Lower lobe of right lung (tissue), 2 donors: Measurements from ENCODE around the gene NOL4L. TPM values are rescaled to one million over a fixed set of nuclear protein-coding genes. Genes with fewer than 3 reads are reported as not detected.

Source experiments
- ATAC-seq, 2 donors: fragments of 200-7000 bp; cut with Tn5 transposase; one replicate each; pipeline ENCODE4 v1.9.1; 2020 to 2022; ENCODE audit warnings: mild to moderate bottlenecking in 2 of 2, moderate library complexity in 2 of 2
- DNase-seq: peaks from one replicate; pipeline ENCODE4 v3.0.0-alpha.2; 2020
- H3K27ac ChIP-seq: fragments of 200-600 bp; one replicate; pipeline ENCODE4 v1.8.0; 2022
- H3K27me3 ChIP-seq: fragments of 200-600 bp; one replicate; pipeline ENCODE4 v1.8.0; 2022; ENCODE audit warnings: low read depth
- H3K36me3 ChIP-seq: fragments of 200-600 bp; one replicate; pipeline ENCODE4 v1.8.0; 2022; ENCODE audit warnings: mild to moderate bottlenecking
- H3K4me1 ChIP-seq: fragments of 200-600 bp; one replicate; pipeline ENCODE4 v1.8.0; 2022
- H3K4me3 ChIP-seq: fragments of 200-600 bp; one replicate; pipeline ENCODE4 v1.8.0; 2022; ENCODE audit warnings: mild to moderate bottlenecking
- H3K9me3 ChIP-seq: fragments of 200-600 bp; one replicate; pipeline ENCODE4 v1.8.0; 2022
- intact Hi-C: fragments of 100-400 bp; cut with DNase I; formaldehyde crosslinking; loops from one replicate; pipeline ENCODE4 v1.11.0; 2022
- long read RNA-seq: library from polyadenylated mRNA; unstranded; transcript quantifications from one replicate; pipeline ENCODE4 v2.0.0, GENCODE V29; 2021
- total RNA-seq: library from RNA; stranded (reverse); fragmentation: NEBNext Ultra II Directional; extraction: Animal tissue kit (Norgen Biotek cat#: 25700); gene quantifications from one replicate; pipeline ENCODE4 v1.2.1, GENCODE V29; 2021
- TF ChIP-seq, protein P1 (sequence below): fragments of 200-600 bp; IDR thresholded peaks from one replicate; pipeline ENCODE4 v1.8.0; 2022; ENCODE audit warnings: antibody characterized with exemption, mild to moderate bottlenecking
- donor health status: DM: no; HTN: yes; CAD: no; lungs with severe emphysema.

The NOL4L gene, protein sequence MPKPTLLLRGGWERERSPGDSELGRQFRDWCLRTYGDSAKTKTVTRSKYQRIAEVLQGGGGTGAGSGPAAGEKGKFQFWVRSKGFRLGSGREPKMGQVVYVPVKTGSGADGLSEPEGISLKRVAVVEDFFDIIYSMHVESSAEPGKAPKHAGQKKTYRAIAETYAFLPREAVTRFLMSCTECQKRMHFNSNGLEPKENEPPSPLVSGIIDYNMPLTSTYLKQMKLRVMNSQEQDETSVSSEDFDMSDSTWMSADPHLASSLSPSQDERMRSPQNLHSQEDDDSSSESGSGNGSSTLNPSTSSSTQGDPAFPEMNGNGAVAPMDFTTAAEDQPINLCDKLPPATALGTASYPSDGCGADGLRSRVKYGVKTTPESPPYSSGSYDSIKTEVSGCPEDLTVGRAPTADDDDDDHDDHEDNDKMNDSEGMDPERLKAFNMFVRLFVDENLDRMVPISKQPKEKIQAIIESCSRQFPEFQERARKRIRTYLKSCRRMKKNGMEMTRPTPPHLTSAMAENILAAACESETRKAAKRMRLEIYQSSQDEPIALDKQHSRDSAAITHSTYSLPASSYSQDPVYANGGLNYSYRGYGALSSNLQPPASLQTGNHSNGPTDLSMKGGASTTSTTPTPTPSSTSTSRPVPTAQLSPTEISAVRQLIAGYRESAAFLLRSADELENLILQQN
- total RNA-seq = 14.3 TPM
- long read RNA-seq, full-length matches to known transcripts = 2 of 26 reads
- long read RNA-seq, partial matches to known transcripts = 0 of 26 reads
- long read RNA-seq, other reads (novel, unspliced or antisense) = 24 of 26 reads

DNA sequence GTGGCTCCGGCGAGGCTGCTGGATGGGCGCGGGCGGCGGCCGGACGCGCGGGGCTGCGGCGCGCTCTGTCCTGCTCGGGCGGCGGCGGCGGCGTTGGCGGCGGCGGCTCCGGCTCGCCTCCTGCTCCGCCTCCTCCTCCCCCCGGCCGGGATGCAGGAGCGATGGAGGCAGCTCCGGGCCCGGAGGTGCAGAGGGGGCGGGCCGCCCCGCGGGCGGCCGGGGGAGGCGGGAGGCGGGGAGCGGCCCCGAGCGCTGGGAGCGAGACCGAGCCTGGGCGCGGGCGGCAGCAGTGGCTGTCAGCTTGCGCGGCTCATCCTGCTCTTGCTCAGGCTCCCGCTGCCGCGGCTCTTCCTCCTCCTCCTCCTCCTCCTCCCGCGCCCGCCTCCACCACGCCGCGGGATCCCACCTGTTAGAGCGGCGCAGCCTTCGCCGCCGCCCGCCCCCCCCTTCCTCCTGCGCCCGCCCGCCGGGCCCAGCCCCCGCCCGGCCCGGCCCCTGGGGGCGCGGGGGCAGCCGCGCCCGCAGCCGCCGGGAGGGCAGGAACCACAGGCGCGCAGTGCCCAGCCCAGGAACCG lies at the start of gene NOL4L:
Gene NOL4L, minus strand, starts transcription at position 323 of the 575 bp plus-strand sequence. CDS start 443 bp downstream, outside the sequence.
- H3K27ac ChIP-seq = peak within 1 kb of the TSS; percentile 41
- peaks cover 32% of the 10 kb centered on the region for H3K27me3 ChIP-seq

DNA sequence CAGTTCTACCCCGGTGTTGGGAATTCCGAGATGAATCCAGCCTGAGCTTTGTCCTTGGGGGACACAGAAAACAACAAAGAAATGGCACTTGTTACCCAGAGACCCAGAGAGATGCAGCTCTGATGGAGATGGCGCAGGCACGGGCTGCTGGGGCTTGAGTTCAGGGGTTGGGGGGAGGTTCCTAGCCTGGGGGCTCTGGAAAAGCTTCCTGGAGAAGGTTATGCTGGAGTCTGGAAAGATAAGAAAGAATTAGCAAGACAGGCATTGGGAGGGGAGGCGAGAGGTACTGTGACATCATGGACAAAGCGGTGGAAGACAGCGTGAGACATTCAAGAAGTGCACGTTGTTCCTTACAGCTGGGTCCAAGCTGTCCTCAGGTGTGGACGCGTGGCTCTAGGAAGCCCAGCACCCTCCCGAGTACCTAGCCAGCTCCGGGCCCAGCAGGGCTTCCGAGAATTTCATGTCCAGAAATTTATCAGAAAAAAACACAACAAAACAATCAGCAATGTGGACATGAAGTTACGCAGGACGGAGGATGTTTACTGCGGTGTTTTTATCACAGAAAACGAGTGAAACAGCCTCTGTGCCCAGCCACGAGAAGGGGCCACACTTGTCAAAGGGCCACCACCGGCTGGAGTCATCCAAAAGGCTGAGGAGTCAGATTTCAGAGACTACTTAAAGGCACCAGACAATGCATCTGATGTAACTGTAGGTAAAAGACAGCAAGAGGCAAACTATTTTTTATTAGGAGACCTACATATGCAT lies 49.1 kb upstream of the NOL4L start:
- TF ChIP-seq, protein P1, sequence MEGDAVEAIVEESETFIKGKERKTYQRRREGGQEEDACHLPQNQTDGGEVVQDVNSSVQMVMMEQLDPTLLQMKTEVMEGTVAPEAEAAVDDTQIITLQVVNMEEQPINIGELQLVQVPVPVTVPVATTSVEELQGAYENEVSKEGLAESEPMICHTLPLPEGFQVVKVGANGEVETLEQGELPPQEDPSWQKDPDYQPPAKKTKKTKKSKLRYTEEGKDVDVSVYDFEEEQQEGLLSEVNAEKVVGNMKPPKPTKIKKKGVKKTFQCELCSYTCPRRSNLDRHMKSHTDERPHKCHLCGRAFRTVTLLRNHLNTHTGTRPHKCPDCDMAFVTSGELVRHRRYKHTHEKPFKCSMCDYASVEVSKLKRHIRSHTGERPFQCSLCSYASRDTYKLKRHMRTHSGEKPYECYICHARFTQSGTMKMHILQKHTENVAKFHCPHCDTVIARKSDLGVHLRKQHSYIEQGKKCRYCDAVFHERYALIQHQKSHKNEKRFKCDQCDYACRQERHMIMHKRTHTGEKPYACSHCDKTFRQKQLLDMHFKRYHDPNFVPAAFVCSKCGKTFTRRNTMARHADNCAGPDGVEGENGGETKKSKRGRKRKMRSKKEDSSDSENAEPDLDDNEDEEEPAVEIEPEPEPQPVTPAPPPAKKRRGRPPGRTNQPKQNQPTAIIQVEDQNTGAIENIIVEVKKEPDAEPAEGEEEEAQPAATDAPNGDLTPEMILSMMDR = no peak
- no peak overlapping the region for H3K27ac ChIP-seq
- no peaks in the 10 kb centered on the region for H3K4me1 ChIP-seq
- DNase-seq = no peak
- H3K4me3 ChIP-seq = no peak overlapping the region
- H3K36me3 ChIP-seq = no peaks in the 10 kb centered on the region
- no peaks in the 10 kb centered on the region for H3K9me3 ChIP-seq
- no peak for ATAC-seq
- intact Hi-C loops = no loop called here
- no peaks in the 10 kb centered on the region for H3K27me3 ChIP-seq

More for the DNA sequence above, at the start of gene NOL4L:
- no peak for DNase-seq
- Histone ChIP-seq H3K36me3 (no peaks in the 10 kb centered on the region), H3K4me1 (peaks cover 4% of the 10 kb centered on the region), H3K9me3 (no peaks in the 10 kb centered on the region), H3K4me3 (peak within 1 kb of the TSS; percentile 66)
- TF ChIP-seq, protein P1 = no peak
- intact Hi-C loops = no loop called here
- no peak for ATAC-seq

DNA sequence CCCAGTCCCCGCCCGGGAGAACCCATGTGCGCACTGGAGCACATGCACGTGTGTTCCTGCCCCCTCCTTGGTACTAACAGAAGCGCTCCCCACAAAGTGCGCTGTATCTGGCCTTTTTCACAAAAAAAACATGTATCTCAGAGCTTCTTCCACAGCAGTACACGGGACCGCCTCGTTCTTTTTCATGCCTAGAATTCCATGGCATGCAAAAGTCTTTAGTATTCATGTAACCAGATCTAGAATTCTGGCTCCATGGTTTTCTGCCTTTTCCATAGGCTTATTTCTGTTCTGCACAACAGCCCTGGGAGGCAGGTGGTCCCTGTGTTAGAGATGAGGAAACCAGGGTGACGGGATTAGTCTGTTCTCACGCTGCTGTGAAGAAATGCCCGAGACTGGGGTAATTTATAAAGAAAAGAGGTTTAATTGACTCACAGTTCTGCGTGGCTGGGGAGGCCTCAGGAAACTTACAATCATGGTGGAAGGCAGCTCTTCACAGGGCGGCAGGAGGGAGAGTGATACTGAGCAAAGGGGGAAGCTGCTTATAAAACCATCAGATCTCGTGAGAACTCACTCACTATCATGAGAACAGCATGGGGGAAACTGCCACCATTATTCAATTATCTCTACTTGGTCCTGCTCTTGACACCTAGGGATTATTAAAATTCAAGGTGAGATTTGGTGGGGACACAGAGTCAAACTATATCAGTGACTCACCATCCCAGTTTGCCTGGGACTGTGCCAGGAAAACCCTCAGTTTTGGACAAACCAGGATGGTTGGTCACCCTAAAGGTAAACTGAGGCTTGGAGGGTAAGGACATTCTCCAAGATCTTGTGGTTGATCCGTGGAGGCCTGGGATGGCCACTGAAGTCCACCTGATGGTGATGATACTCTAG lies 47.6 kb upstream of the NOL4L start:
- Histone ChIP-seq H3K4me3 (no peak overlapping the region), H3K9me3 (no peaks in the 10 kb centered on the region), H3K27ac (no peak overlapping the region), H3K36me3 (no peaks in the 10 kb centered on the region), H3K27me3 (peaks cover 5% of the 10 kb centered on the region), H3K4me1 (peaks cover 3% of the 10 kb centered on the region)
- TF ChIP-seq, protein P1 = no peak
- no peak for ATAC-seq
- DNase-seq = no peak
- intact Hi-C loops = no loop called here

DNA sequence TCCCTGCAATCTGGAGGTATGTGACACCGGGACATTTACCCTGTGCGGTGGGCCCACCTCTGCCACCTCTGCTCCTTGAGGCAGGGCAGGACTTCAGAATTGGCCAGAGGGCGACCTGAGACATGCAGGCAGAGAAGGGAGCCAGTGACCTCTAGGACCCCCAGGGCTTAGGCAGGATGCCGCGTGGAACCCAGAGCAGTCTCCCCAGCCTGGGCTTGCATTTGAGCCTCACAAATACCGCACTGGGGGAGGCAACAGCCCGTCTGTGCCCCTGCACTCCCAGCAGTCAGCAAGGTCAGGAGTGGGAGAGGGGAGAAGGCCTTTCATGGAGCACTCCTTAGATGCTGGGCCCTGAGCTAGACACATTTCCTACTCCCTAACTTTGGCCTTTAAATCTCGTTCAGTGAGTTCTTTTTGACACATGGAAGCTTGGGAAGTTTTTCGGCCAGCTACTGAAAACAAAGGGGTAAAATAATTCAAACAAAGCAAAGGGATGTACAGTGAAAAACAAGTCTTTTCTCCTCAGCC lies 46.9 kb upstream of the NOL4L start:
- intact Hi-C loops = no loop called here
- no peak for ATAC-seq
- Histone ChIP-seq H3K27me3 (peaks cover 13% of the 10 kb centered on the region), H3K9me3 (no peaks in the 10 kb centered on the region), H3K27ac (no peak overlapping the region), H3K4me3 (no peak overlapping the region), H3K4me1 (peaks cover 10% of the 10 kb centered on the region), H3K36me3 (no peaks in the 10 kb centered on the region)
- TF ChIP-seq, protein P1 = no peak
- no peak for DNase-seq
